ENCODE measurements around the gene PCDHGB4. TPM values are rescaled to one million over a fixed set of nuclear protein-coding genes. Genes with fewer than 3 reads are reported as not detected.

Gene PCDHGB4
- total and polyA plus RNA-seq, 9 of the 15 experiments (the other 6 are each of a cell fraction or from before 2014, with no cell fraction given), result 0.01 to 0.14 (median 0.03) TPM; not detected in 5

DNA sequence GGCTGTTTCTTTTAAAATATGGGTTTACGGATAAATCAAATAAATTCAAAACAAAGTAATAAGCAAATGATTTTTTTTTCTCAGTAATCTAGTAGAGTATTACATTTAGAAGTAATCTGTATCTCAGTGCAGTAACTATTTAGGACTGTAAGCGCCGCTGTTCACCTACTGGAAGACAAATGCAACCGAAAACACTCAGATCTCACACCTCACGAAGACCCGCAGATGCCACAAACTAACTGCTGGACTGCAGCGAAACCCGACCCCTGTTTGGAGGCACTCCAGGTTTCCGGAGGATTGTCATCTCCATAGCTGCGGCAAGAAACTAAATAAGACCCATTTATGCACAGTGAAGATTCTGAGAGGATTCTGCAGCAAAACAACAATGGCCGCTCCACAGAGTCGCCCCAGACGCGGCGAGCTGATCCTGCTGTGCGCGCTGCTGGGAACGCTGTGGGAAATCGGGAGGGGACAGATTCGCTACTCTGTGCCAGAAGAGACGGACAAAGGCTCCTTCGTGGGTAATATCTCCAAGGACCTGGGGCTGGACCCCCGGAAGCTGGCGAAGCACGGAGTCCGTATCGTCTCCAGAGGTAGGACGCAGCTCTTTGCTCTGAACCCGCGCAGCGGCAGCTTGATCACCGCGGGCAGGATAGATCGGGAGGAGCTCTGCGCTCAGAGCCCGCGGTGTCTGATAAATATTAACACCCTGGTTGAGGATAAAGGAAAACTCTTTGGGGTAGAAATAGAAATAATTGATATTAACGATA is 5.1 kb downstream of the PCDHGB4 start, which contains the start of gene PCDHGA8 (continued):
- TF ChIP-seq, protein P1, sequence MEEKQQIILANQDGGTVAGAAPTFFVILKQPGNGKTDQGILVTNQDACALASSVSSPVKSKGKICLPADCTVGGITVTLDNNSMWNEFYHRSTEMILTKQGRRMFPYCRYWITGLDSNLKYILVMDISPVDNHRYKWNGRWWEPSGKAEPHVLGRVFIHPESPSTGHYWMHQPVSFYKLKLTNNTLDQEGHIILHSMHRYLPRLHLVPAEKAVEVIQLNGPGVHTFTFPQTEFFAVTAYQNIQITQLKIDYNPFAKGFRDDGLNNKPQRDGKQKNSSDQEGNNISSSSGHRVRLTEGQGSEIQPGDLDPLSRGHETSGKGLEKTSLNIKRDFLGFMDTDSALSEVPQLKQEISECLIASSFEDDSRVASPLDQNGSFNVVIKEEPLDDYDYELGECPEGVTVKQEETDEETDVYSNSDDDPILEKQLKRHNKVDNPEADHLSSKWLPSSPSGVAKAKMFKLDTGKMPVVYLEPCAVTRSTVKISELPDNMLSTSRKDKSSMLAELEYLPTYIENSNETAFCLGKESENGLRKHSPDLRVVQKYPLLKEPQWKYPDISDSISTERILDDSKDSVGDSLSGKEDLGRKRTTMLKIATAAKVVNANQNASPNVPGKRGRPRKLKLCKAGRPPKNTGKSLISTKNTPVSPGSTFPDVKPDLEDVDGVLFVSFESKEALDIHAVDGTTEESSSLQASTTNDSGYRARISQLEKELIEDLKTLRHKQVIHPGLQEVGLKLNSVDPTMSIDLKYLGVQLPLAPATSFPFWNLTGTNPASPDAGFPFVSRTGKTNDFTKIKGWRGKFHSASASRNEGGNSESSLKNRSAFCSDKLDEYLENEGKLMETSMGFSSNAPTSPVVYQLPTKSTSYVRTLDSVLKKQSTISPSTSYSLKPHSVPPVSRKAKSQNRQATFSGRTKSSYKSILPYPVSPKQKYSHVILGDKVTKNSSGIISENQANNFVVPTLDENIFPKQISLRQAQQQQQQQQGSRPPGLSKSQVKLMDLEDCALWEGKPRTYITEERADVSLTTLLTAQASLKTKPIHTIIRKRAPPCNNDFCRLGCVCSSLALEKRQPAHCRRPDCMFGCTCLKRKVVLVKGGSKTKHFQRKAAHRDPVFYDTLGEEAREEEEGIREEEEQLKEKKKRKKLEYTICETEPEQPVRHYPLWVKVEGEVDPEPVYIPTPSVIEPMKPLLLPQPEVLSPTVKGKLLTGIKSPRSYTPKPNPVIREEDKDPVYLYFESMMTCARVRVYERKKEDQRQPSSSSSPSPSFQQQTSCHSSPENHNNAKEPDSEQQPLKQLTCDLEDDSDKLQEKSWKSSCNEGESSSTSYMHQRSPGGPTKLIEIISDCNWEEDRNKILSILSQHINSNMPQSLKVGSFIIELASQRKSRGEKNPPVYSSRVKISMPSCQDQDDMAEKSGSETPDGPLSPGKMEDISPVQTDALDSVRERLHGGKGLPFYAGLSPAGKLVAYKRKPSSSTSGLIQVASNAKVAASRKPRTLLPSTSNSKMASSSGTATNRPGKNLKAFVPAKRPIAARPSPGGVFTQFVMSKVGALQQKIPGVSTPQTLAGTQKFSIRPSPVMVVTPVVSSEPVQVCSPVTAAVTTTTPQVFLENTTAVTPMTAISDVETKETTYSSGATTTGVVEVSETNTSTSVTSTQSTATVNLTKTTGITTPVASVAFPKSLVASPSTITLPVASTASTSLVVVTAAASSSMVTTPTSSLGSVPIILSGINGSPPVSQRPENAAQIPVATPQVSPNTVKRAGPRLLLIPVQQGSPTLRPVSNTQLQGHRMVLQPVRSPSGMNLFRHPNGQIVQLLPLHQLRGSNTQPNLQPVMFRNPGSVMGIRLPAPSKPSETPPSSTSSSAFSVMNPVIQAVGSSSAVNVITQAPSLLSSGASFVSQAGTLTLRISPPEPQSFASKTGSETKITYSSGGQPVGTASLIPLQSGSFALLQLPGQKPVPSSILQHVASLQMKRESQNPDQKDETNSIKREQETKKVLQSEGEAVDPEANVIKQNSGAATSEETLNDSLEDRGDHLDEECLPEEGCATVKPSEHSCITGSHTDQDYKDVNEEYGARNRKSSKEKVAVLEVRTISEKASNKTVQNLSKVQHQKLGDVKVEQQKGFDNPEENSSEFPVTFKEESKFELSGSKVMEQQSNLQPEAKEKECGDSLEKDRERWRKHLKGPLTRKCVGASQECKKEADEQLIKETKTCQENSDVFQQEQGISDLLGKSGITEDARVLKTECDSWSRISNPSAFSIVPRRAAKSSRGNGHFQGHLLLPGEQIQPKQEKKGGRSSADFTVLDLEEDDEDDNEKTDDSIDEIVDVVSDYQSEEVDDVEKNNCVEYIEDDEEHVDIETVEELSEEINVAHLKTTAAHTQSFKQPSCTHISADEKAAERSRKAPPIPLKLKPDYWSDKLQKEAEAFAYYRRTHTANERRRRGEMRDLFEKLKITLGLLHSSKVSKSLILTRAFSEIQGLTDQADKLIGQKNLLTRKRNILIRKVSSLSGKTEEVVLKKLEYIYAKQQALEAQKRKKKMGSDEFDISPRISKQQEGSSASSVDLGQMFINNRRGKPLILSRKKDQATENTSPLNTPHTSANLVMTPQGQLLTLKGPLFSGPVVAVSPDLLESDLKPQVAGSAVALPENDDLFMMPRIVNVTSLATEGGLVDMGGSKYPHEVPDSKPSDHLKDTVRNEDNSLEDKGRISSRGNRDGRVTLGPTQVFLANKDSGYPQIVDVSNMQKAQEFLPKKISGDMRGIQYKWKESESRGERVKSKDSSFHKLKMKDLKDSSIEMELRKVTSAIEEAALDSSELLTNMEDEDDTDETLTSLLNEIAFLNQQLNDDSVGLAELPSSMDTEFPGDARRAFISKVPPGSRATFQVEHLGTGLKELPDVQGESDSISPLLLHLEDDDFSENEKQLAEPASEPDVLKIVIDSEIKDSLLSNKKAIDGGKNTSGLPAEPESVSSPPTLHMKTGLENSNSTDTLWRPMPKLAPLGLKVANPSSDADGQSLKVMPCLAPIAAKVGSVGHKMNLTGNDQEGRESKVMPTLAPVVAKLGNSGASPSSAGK (IDR thresholded peaks at IDR 0.05), result peak; percentile 63
- TF ChIP-seq ZFPM2 (CRISPR knock-in tag; IDR thresholded peaks at IDR 0.05) (no peak), FOXK1 (CRISPR knock-in tag; IDR thresholded peaks at IDR 0.05; ENCODE audit: borderline replicate concordance) (no peak), ZBTB17 (CRISPR knock-in tag; IDR thresholded peaks at IDR 0.05) (peak; percentile 19; the same call in 1 of the 2 replicates)
